Ishikawa (cell line): ENCODE results near the gene NUP133.

Experiments used
- CREB1 ChIP-seq: IDR thresholded peaks from 2 replicates; pipeline ENCODE4 v1.6.1; 2012; ENCODE audit warnings: low read depth
- EP300 ChIP-seq: IDR thresholded peaks from 2 replicates; pipeline ENCODE4 v1.6.1; 2012; ENCODE audit warnings: borderline replicate concordance
- MAX ChIP-seq: IDR thresholded peaks from 2 replicates; pipeline ENCODE4 v1.6.1; 2012
- REST ChIP-seq: IDR thresholded peaks from 2 replicates; pipeline ENCODE4 v1.6.1; 2012; ENCODE audit warnings: low read depth, mild to moderate bottlenecking
- TCF12 ChIP-seq: IDR thresholded peaks from 2 replicates; pipeline ENCODE4 v1.6.1; 2012; ENCODE audit warnings: low read depth
- TEAD4 ChIP-seq: IDR thresholded peaks from 2 replicates; pipeline ENCODE4 v1.6.1; 2012
- USF1 ChIP-seq: IDR thresholded peaks from 2 replicates; pipeline ENCODE4 v1.6.1; 2012
- ZBTB7A ChIP-seq: IDR thresholded peaks from 2 replicates; pipeline ENCODE4 v1.6.1; 2012; ENCODE audit warnings: low read depth

- TF ChIP-seq REST: no peak
- TF ChIP-seq MAX: no peak
- TF ChIP-seq TCF12: no peak
- no peak for TF ChIP-seq CREB1
- TF ChIP-seq TEAD4: no peak
- no peak for TF ChIP-seq EP300
- no peak for TF ChIP-seq USF1
- TF ChIP-seq ZBTB7A: no peak
Measured at GRCh38 chr1:229433364-229434004, 74.7 kb downstream of the NUP133 start.
